Smooth muscle cell of the pulmonary artery (primary cell): ENCODE measurements around the gene PRRT2. TPM values are rescaled to one million over a fixed set of nuclear protein-coding genes. Genes with fewer than 3 reads are reported as not detected.

ENCODE experiments used
- total RNA-seq: library from RNA; depleted of rRNA; stranded (reverse); fragments of >200 nt; gene quantifications from 2 replicates; pipeline ENCODE4 v1.2.3, GENCODE V29; 2014

Gene PRRT2
- total RNA-seq = 1.2 and 1.8 TPM in 2 replicates

DNA sequence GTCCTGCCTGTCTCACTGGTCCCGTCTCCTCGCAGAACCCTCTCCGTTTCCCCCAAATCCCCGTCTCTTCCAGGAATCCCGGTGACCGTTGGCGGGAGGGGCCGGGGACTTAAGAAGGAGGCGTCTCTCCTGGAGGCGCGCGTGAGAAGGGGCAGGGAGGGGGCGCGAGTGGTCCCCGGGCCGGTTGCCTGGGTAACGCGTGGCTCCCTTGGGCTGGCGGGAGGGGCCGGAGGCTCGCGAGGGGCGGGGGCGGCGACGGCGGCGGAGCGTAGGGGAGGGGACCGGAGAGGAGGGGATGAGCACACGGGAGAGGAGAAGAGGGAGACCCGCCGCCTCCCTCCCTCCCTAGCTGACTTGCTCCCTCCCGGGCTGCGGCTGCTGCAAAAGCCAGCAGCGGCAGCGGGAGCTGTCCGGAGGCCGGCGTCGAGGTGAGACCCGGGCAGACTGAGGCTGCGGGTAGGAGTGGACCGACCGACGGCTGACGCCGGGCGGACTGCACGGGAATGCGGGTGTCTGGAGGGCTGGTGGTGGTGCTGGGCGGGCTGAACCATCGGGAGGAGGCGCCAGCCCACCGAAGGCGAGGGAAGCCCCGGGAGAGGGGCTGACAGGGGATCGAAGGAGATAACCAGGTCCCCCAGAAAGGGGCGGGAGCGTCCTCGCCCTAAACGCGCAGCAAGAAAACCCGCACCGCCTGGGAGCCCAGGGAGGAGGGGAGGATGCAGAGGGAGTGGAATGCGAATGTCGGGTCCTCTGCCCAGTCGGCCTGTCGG is at the start of gene PRRT2:
PRRT2 (plus strand) TSS at position 298 of the 770 bp plus-strand sequence. CDS start 862 bp downstream, outside the sequence.

DNA sequence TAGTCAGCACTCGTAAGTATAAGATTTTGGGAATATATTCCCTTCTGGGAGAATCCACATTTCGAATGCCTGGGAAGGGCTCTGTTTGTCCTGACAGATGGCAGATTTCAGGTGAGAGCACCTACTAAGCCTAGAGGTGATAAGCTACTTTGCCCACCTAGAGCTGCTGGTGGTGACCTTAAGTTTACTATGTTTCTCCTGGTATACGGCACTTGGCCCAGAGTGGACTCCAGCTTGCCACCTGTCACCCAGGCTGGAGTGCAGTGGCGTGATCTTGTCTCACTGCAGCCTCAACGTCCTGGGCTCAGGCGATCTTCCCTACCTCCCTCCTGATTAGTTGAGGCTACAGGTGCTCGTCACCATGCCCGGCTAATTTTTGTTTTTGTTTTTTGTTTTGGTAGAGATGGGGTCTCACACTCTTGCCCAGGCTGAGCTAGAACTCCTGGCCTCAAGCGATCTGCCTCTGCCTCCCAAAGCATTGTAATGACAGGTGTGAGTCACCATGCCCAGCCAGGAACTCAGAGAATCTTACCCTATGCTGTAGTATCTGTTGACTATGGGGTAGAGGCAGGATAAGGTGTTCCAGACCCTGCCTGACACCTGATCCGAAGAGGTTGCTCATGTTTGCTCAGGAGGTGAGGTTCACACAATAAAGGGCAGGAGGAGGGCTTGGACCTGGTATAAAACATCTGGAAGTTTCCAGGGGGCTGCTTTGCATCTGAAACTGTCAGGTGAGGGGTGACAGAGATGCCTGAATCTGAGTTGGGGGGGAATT is 34.2 kb upstream of the PRRT2 start, which contains the start of gene ZG16:
ZG16 (plus strand) TSS at position 681 of the 775 bp plus-strand sequence. CDS start 1,011 bp downstream, outside the sequence.

DNA sequence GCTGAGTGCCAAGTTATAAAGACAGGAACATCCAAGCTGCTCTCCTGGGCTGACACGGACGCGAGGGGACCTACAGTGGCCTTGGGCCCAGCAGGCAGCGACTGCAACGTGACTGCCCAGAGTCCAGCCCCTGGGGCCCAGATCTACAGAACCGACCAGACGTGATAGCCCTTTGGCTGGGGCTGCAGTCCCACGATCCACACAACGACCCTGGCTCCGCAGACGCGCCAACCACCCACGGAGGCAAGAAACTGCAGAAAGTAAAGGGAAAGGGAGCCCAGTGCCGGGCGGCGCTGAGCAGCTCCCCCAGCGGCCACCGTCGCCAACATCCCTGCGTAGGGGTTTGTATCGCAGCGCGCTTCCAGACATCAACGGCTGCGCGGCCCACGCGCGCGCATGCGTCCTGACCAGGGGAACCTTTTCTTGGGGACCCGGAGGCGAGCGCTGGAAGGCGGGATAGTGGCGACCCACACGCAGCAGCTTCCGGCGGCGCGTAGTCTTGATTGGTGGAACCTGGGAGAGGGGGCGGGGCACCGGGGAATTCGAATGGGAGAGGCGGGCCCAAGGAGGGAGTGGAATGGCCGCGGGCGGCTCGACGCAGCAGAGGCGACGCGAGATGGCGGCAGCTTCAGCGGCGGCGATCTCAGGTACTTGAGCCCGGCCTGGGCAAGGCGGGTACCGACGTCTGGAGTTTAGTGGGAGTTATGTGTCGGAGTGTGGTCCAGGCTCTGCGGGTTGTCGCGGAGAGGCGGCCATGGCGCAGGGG is 21.6 kb upstream of the PRRT2 start, which contains the start of gene KIF22:
KIF22 (plus strand) TSS at position 569 of the 766 bp plus-strand sequence; CDS start at position 578, 9 bp downstream.

DNA sequence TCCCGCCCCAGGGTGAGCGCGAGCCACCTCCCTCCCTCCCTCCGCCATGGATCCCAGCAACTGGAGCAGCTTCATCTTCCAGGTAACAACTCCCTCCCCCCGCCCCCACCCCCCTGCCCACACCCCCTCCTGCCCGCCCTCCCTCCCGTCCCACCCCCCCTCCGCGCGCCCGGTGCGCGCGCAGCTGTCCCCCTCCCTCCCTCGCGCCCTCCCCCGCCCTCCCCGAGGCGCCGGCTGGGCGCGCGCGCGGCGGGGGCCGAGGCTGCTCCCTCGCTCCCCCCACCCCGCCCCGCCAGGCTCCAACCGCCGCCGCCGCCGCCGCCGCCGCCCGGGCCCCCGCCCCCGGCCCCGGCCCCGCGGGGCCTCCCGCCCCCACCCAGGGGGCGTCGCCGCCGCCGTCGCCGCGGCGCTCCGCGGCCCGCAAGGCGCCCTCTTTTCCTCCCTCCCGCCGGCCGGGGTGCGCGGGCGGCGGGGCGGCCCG is 5.9 kb upstream of the PRRT2 start, which contains the start of gene MAZ:
MAZ (plus strand) TSS at position 431 of the 481 bp plus-strand sequence. CDS start 173 bp downstream, outside the sequence.

DNA sequence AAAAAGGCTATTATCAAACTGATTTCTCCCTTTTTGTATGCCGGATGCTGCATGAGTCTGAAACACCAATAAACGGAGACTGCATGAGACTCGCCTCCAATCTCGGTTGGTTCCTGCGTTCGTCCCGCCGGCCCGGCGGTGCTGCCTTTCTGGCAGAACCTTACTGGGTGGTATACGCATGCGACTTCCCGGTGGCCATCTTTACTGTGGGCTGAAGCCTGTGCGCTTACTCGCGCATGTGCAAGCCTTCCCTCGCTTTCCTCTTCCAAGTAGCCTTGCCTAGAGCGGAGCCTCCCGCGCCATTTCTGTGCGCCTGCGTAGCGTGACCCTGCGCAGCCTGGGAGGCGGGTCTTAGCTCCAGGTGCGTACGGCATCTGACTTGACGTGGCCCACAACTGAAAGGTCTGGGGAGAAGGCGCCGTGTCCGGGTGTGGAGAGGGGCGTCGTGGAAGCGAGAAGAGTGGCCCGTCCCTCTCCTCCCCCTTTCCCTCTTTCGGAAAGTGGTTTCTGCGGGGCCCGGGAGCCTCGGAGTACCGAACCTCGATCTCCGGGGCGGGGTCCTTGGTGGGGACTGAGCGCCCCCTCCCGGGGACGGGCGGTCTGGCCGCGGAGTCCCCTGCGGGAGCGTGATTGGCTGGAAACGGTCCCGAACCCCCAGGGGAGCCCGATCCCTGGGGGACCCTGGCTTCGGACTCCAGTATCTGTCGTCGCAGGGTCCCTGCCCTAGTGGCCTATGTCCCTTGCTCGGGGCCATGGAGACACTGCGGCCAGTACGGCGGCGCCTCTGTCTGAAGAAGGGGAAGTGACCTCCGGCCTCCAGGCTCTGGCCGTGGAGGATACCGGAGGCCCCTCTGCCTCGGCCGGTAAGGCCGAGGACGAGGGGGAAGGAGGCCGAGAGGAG is 4.0 kb downstream of the PRRT2 start, which contains the start of gene PAGR1:
PAGR1 (plus strand) TSS at position 360 of the 901 bp plus-strand sequence; CDS start at position 734, 374 bp downstream.

DNA sequence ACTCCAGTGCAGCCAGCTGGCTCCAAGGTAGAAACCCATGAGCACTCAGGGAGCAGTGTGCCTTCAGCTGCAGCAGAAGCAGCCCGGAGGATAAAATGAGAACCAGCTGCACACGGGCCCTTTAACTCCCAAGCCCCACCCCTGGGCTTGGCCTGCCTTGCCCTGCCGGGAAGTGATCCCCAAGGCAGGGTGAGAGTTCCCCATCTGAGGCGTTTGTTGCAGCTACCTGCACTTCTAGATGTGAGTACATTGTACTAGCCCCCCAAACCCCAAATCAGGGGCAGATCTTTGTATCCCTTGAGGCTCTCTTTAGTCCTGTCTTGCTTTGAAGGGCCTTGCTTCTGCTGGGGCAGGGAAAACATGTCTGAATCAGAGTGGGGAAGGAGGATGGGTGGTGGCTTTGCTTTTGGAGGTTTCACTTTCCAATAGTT is 8.3 kb downstream of the PRRT2 start, which contains the start of gene MVP:
MVP (plus strand) TSS at position 192 of the 431 bp plus-strand sequence. CDS start 10,088 bp downstream, outside the sequence.

DNA sequence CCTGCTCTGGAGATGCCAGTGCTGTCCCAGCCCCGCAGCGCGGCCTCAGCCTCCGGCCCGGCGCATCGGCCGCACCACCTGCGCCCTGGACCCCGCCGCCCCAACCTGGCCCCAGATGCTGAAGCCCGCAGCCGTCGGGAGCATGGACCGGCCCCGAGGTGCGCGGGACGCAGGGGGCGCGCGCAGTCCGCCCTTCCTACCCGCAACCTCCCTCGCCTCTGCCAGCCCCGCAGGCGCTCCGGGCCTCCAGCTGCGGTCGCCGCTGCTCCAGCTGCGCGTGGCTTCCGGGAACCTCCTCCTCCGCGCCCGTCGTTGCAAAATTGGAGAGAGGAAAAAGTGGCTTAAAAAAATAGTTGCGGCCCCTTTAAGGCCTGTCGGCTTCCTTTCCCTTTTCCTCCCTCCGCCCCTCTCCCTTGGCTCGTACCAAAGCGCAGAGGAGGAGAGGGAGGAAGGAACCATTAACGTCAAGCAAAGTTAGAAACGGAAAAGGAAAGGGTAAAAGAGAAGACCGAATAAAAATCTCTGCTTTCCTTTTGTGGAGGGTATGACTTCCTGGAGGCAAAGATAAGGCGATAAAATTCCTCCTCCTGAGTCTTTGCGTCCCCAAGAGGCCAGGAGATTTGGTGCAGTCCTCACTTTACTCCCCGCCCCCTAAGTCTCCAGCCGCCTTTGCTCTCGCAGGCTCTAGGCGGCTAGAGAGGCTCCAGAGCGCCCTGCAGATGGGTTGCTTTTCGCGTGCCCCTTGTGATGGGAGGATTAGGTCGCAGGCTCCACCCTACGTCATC is 51.1 kb downstream of the PRRT2 start, which contains the start of gene CDIPT:
CDIPT (minus strand) TSS at position 343 of the 785 bp plus-strand sequence. CDS start 369 bp downstream, outside the sequence.

Other genes starting within 250 kb of the PRRT2 start
- gene SPN, start 148.9 kb upstream of the PRRT2 start, total RNA-seq = not detected in 2 replicates
- 5.2 and 13.9 TPM in 2 replicates for gene QPRT, start 133.0 kb upstream of the PRRT2 start, total RNA-seq
- gene C16orf54, start 66.2 kb upstream of the PRRT2 start, total RNA-seq = not detected in 2 replicates
- not detected in 2 replicates for gene ZG16, start 33.9 kb upstream of the PRRT2 start, total RNA-seq
- gene KIF22, start 21.4 kb upstream of the PRRT2 start, total RNA-seq = 9.8 and 11.4 TPM in 2 replicates
- 166 and 199 TPM in 2 replicates for gene MAZ, start 5.7 kb upstream of the PRRT2 start, total RNA-seq
- 11.6 and 13.3 TPM in 2 replicates for gene PAGR1, start 4.0 kb downstream of the PRRT2 start, total RNA-seq
- 320 and 476 TPM in 2 replicates for gene MVP, start 8.3 kb downstream of the PRRT2 start, total RNA-seq
- 101 and 114 TPM in 2 replicates for gene CDIPT, start 51.0 kb downstream of the PRRT2 start, total RNA-seq
- 65.5 and 78.6 TPM in 2 replicates for gene SEZ6L2, start 87.4 kb downstream of the PRRT2 start, total RNA-seq
- 8.8 and 12.8 TPM in 2 replicates for gene ASPHD1, start 88.3 kb downstream of the PRRT2 start, total RNA-seq
- 7.3 and 12.1 TPM in 2 replicates for gene KCTD13, start 114.0 kb downstream of the PRRT2 start, total RNA-seq
- 81.6 and 84.1 TPM in 2 replicates for gene TMEM219, start 149.9 kb downstream of the PRRT2 start, total RNA-seq
- gene TAOK2, start 161.7 kb downstream of the PRRT2 start, total RNA-seq = 57.6 and 60.2 TPM in 2 replicates
- gene HIRIP3, start 183.4 kb downstream of the PRRT2 start, total RNA-seq = 5.6 and 5.9 TPM in 2 replicates
- 15.2 and 23.6 TPM in 2 replicates for gene INO80E, start 184.0 kb downstream of the PRRT2 start, total RNA-seq
- 0.20 and 0.33 TPM in 2 replicates for gene DOC2A, start 198.8 kb downstream of the PRRT2 start, total RNA-seq
- gene C16orf92, start 211.0 kb downstream of the PRRT2 start, total RNA-seq = not detected in 2 replicates
- gene TLCD3B, start 219.1 kb downstream of the PRRT2 start, total RNA-seq = 0.10 and 0.26 TPM in 2 replicates